Fibroblast of pulmonary artery (primary cell): ENCODE data around the gene ADARB2.

ENCODE experiments used
- DNase-seq: peaks from one replicate; pipeline ENCODE4 v3.0.0-alpha.2; 2010; ENCODE audit warnings: low read depth
- H3K4me3 ChIP-seq: replicated peaks from 2 replicates; pipeline ENCODE4 v1.5.1; 2011; ENCODE audit warnings: low read depth, mild to moderate bottlenecking, control low read depth, low read length, moderate library complexity
- TF ChIP-seq, protein P1 (sequence below): IDR thresholded peaks from 2 replicates; pipeline ENCODE4 v1.5.1; 2011; ENCODE audit warnings: mild to moderate bottlenecking, control low read depth, low read length, inconsistent platforms; ENCODE audit errors: missing control alignments

ADARB2 gene

DNA sequence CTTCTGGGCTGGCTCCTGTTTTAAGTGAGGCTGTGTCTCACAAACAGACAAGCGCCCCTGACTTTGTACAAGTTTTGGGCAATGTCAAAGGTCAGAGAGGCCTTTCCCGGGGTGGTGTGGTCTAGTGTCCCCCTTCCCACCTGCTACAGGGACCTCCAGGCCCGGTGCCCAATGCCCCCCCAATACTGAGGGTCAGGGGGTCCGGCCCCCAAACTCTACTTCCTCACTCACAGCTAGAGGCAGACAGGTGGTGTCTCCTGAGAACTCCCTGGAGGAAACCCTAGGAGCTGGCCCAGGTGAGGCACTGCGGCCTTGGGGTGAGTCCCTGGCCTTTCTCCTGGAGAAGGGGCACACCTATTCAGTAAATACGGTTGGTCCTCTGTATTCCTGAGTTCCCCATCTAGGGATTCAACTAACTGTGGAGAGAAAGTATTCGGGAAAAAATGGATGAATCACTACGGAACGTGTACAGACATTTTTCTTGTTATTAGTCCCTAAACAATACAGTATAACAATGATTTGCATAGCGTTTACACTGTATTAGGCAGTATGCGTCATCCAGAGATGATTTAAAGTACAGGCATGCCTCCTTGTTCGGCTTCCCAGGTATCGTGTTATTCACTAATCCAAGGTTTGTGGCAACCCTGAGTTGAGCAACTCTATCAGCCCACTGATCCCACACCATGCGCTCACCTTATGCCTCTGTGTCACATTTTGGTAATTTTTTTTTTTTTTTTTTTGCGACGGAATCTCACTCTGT is 373.0 kb downstream of the ADARB2 start:
- TF ChIP-seq, protein P1, sequence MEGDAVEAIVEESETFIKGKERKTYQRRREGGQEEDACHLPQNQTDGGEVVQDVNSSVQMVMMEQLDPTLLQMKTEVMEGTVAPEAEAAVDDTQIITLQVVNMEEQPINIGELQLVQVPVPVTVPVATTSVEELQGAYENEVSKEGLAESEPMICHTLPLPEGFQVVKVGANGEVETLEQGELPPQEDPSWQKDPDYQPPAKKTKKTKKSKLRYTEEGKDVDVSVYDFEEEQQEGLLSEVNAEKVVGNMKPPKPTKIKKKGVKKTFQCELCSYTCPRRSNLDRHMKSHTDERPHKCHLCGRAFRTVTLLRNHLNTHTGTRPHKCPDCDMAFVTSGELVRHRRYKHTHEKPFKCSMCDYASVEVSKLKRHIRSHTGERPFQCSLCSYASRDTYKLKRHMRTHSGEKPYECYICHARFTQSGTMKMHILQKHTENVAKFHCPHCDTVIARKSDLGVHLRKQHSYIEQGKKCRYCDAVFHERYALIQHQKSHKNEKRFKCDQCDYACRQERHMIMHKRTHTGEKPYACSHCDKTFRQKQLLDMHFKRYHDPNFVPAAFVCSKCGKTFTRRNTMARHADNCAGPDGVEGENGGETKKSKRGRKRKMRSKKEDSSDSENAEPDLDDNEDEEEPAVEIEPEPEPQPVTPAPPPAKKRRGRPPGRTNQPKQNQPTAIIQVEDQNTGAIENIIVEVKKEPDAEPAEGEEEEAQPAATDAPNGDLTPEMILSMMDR, result no peak
- no peak overlapping the region for H3K4me3 ChIP-seq
- no peak for DNase-seq

- no peak for DNase-seq
- no peak overlapping the region for H3K4me3 ChIP-seq
- TF ChIP-seq, protein P1, result no peak
These were observed 373.7 kb downstream of the ADARB2 start for GRCh38 chr10:1363446-1364121.

GRCh38 chr10:1362589-1363445 is 374.5 kb downstream of the ADARB2 start:
- DNase-seq, result no peak
- H3K4me3 ChIP-seq, result no peak overlapping the region
- TF ChIP-seq, protein P1, result no peak

- no peak for DNase-seq
- TF ChIP-seq, protein P1, result no peak
- H3K4me3 ChIP-seq, result no peak overlapping the region
These were observed 375.8 kb downstream of the ADARB2 start for GRCh38 chr10:1361411-1362105.

- DNase-seq, result no peak
- TF ChIP-seq, protein P1, result no peak
- no peak overlapping the region for H3K4me3 ChIP-seq
These were observed 376.7 kb downstream of the ADARB2 start for GRCh38 chr10:1360558-1361164.

DNA sequence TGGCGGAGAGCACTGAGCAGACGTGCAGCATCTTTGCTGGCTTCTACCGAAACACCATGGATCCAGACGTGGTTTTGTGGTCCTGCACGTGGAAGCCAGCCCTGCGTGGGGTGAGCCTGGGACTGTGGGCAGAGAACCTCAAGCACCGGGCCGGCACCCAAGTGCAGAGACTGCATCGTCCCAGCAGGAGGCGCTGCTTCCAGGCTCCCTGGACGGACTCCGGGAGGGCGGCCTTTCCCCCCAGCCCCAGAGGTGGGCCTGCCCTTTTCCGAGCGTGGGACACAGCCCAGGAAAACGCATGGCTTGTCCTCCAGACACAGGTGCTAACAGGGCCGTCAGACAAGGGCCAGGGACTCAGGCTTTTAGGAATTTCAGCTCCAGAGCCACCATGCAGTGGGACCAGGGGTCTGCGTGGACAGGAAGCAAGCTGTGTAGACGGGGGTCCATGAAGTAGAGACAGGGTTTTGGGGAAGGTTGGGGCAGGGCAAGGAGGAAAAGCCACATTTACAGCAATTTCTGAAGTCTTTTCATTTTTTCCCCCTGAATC is 377.2 kb downstream of the ADARB2 start:
- TF ChIP-seq, protein P1, result no peak
- H3K4me3 ChIP-seq, result no peak overlapping the region

More for the DNA sequence above, 377.2 kb downstream of the ADARB2 start:
- no peak for DNase-seq
